HL-60/S4 (cell line): ENCODE measurements around the gene C16orf96.

Experiments used
- in situ Hi-C: fragments of 300-500 bp; cut with MboI; formaldehyde crosslinking; loops from 2 replicates; pipeline ENCODE4 v1.14.3; 2022; ENCODE audit warnings: low sequenced_read_pairs

C16orf96 gene

DNA sequence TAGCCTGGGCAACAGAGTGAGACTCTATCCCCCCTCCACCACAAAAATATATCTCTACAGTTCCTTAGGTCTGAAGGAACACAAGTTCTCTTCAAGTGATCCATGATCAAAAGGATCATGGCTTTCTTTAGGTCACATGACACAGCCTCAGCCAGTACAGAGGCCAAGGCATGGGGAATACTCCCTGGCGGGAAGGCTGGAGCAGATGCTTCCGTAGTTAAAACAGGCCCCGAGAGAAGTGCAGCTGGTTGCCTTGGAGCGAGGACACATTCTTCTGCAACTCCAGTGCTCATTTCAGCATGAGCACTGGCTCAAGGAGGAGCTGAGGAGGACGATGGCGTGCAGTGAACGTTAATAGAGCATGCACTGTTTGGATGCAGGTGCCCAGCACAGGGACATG lies 31.1 kb upstream of the C16orf96 start:
- in situ Hi-C loops, result no loop called here

DNA sequence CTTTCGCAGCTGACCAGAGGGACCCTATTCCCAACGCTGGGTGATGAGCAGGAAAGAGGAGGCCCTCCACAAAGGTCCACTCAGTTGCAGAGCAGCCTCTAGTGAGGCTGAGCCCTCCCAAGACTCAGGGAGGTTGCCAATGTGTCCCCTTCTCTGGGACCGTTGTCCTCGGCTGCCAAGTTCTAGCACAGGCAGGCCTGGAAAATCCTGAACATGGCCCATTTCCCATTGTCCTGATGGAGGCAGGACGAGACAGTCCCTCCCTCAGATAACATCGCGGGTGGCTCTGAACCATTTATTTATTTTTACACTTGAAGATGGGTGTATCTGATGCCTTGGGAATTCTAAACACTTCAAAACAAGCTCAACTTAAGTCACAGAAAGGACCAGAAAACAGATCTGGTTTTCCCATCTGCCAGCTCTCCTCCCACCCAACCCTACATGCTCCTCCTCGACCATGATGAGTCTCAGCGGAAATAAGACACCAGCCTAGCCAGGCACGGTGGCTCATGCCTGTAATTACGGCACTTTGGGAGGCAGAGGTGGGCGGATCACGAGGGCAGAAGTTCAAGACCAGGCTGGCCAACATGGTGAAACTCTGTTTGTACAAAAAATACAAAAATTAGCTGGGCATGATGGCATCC lies 30.4 kb upstream of the C16orf96 start:
- in situ Hi-C loops, result no loop called here

DNA sequence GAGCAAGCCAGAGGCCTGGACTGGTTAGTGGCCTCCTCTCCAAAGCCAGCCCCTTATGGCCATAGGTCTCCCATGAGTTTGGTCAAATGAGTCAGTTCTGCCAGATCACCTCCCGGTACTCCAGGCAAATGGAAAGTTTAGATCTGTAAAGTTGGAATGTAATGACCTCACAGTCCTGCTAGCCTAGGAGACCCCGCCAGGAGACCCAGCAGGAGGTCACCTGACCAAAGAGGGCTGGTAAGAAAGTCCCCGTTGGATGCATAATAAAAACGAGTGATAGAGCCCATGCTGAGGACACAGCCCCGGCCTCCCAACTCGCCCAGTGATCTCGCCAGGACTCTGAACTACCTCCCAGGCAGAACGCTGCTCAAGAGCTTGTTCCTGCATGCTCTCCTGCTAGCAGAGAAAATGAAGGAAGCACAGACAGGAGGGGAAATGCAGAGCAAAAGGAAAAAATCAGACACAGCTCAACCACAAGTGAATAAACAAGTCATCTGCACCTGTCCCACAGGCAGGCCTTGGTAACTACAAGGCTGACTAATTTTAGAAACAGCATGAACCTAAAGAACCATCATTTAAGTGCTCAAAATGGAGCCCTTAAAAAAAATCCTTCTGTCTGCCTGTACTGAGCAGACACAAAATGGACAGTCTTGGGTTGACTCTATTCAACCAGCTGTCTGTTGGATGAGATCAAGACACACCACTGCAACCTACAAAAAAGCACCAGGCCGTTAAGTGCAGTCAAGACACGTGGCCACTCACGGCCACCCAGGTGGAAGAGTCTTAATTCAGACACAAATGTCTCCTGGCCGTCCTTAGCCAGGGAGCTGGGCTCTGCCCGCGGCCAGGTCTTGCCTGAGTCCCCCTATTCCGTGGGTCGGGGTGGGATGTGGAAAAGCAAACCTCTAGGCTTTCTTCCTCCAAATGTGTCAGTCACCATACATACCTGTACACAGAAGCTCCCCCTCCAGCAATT lies 26.8 kb upstream of the C16orf96 start:
- in situ Hi-C loops, result no loop called here

DNA sequence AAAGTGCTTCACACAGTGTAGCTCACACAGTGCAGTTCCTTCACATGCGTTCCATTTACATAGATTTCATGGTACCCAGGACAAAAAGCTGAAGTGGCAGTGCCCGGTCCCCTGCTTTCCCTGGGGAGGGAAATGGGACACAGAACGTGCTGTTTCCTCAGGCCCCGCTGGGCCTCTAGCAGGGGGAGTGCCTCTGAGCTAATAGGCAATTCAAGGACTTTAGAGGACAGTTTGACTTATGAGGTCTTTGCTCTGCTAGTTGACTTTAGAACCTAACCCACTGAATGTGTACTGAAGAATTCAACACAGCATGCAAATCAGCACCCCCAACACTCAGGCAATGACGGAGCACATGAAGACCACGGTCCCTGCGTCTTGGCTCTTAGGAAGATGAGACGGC lies 24.3 kb upstream of the C16orf96 start:
- in situ Hi-C loops, result no loop called here

DNA sequence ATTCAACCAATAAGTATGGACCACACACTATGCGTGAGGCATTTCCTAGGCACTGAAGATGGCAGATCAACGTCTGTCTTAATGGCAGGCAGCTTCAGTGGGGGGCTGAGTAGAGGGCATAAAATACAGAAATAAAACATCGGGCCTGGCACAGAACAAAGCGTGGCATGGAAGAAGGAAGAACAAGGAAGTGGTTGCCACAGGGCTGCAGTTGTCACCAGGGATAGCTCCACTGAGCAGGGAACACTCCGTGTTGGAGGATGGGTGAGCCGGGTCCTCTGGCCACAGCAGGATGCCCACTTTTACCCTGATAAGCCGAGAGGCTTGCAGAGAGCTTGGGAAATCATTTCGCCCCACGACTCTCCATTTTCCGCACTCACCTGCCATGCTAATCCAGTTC lies 23.9 kb upstream of the C16orf96 start:
- in situ Hi-C loops, result no loop called here

DNA sequence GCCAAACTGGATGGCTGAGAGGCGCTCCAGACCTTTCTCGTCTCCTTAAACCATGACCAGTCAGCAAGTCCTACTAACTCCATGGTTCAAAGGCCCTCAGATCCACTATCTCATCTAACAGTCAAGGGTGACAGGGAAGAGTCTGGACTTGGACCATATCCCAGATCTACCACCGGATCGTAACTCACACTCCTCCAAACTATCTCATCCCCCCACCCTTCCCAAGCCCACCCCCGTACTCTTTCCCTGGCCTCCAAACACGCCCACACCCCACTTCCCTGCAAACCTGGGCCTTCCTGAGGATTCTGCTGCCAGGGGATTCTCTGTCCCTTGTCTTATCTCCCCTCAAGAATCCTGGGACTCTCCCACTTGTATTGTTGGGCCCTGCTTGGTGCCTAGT lies 22.6 kb upstream of the C16orf96 start:
- in situ Hi-C loops, result no loop called here

DNA sequence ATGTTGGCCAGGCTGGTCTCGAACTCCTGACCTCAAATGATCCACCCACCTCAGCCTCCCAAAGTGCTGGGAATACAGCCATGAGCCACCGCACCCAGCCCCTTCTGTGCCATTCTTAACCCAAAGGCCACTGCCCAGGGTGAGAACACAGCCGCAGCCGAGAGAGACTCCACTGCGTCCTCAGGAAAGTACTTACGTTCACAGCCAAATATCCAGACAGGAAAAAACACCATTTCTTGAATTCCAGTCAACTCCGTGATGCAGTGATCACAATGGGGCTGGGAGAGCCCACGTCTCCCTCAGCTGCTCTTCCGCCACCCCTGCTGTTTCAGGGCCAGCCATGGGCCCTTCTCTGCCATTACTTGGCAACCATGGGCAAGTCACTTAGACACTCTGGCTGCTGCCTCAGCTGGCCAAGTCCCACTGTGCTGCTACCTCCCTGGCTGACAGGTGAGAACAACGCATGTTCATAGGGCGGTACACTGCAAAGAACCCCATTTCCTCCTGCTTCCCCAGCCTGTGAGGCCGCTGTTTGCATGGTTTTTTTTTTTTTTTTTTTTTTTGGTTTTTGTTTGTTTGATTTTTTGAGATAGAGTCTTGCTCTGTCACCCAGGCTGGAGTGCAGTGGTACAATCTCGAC lies 21.9 kb upstream of the C16orf96 start:
- in situ Hi-C loops, result no loop called here

DNA sequence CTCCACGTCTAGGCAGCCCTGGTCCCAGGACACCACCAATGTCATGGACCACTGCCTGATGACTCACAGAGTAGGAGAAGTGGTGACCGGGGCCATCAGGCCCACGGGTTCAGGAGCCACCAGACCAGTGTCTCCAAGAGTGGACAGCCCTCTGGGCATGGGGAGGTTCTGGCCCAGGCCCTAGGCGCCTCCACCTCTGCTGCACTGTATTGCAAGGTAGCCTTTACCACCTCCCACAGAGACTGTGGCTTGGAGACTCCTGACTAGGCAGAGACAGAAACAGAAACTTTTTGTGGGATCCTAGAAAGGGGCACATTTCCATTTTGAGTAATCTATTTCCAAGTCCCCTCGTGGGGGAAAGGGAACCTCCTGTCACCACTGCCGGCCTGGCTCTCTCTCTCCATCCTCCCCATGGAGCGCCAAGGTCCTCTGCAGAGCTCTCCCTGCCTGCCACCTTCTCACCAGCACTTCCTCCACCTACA lies 20.5 kb upstream of the C16orf96 start:
- in situ Hi-C loops, result no loop called here

DNA sequence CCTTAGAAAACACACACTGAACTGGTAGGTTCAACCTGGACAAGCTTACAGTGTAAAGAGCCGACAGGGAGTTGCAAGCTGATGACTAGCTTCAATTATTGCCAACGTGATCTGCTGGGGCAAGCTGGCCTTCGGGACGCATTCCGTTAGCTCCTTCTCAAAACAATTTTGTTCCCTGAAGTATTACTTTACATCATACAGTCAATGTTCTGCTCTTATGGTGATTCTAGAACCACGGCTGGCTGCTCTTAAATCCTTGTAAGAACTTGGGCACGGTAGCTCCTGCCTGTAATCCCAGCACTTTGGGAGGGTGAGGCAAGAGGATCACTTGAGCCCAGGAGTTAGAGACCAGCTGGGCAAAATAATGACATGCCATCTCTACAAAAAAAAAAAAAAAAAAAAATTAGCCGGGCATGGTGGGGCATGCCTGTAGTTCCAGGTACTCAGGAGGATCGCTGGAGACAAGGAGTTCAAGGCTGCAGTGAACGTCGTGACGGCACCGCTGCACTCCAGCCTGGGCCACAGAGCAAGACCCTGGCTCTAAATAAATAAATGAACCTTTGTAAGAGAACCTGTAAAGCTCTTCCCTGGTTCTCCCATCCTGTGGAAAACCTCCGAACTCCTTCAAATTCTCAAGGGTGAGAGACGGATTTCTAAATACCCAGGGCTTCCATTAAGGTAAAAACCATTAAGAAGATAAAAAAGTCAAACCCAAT lies 19.6 kb upstream of the C16orf96 start:
- in situ Hi-C loops, result no loop called here

DNA sequence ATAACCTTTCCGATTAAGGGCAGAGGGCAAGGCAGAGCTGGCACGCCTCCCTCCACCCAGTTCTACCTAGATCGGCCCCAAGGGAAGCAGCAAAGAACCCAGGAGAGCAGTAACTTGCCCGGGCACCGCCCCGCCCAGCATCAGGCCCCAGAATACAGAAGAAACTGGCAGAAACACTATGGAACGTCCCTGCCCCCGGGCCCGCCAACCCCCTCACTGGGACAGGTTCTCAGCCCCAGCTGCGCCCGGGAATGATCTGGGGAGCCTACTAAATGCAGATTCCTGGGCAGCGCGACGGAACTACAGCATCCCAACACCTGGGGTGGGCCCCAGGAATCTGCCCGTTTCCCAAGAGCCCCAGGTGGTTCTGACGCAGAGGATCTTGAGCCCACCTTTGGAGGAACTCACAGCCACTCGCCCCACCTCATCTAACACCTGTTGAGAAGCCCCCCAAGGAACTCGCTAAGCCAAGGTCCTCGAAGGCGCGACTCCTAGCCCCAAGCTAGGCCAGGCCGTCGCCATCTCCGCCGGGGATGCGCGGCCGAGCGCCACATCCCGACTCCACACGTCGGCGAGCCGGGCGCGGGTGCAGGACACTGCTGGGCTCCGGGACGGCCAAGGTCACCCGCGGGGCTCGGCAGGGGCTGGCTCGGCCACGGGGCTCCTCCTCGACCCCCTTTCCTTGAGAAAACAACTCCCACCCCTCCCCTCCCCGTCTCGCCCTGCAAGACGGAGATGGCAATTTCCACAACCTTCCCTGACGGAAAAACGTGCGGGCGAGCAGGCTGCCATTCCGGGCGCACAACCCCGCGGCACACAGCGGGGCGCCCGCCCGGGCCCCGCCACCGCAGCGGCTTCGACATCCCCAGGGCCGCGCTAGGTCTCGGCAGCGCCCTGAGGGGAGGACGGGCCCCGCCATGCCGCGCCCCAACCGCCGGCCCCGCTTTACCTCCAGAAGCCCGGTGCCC lies 18.5 kb upstream of the C16orf96 start:
- in situ Hi-C loops, result no loop called here

DNA sequence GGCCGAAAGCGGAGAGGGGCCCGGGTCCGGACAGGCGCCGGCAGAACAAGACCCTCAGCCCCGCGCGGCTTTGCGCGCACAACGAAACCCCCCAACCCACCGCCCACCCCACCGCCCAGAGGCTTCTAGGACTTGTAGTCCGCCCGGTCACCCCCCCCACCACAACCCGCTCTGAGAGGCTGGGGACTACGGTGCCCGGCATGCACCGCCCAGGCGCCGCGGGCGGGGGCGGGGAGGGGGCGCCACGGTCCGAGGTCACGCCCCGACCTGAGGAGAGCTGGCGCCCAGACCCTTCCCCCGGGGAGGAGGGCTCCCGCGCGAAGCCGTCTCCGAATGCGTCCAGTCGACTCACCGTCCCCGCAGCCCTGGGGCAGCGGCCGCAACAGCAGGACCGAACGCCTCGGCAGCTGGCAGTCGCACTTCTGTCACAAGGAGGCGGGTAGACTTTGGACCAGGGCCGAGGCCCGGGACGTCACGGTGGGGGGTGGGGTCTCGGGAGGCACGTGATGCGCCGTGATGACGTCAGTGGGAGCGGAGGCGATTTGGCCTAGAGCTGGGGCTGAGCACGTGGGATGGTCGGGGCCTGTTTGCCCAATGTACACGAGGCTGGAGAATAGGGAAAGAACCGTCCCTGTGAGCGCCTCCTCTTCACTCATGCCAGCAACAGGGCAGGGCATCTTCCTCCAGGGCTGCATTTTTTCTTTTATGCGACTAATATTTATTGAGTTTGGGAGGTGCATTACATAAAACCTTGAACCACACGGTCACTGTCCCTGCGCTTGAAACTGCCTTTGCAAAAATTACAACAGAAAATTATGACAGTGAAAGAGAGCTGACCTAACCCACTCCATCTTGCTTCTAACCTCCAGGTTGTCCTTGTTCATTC lies 17.5 kb upstream of the C16orf96 start, which contains the start of gene CDIP1:
TSS of gene CDIP1 (minus strand) at position 424 of the 886 bp plus-strand sequence. CDS start 24,643 bp downstream, outside the sequence.
- in situ Hi-C loops, result no loop called here

DNA sequence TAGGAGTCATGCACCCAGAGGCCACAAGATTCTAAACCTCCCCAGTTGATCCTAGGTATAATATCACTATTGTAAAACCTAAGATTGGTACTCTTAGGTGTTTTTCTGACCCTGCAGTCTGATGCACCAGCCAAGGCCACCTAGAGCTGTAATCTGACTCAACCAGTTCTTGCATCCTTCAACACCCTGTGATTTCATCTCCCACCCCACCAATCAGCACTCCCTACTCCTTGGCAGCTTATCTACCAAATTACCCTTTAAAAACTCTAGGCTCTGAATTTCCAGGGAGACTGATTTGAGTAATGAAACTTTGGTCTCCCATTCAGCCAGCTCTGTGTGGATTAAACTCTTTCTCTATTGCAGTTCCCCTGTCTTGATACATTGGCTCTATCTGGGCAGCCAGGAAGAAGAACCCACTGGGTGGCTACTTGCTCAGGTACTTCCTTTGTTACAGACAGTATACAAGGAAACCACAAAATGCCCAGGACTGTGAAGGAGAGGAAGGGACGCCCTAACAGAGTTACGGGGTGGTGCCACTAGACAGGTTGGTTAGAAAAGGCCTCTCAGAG lies 16.3 kb upstream of the C16orf96 start:
- in situ Hi-C loops, result no loop called here

DNA sequence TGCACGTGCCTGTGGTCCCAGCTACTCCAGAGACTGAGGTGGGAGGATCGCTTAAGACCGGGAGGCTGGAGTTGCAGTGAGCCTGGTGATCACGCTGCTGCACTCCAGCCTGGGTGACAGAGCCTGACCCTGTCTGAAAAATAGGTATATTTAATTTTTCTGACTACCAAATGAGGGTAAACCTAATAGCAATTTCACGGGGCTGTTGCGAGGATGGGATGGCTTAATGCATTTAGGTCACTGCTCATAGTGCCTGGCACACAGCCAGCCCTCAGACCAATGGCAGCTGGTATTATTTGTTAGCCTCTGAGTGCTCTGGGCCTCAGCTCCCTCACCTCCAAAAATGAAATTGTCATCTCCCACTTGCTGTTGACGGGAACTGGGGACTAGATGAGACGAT lies 11.7 kb upstream of the C16orf96 start:
- in situ Hi-C loops, result no loop called here

DNA sequence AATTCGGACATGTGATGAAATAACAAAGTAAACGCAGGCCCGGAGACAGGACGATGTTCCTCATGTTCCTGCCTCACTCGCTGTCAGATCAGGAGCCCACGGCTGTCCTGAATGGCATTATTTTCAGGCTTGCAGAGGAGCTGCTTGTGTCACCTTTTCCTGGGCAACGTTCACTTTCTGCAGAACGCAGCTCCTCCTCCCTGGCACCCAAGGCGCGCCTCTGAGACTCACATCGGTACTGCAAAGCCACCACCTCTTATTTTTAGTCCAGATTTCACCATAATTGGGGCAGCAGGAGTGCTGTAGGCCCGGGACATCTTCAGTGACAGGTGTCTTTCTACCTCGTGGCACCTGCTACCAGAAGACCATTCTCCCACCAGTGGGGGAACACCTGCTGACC lies 8.0 kb upstream of the C16orf96 start:
- in situ Hi-C loops, result no loop called here

DNA sequence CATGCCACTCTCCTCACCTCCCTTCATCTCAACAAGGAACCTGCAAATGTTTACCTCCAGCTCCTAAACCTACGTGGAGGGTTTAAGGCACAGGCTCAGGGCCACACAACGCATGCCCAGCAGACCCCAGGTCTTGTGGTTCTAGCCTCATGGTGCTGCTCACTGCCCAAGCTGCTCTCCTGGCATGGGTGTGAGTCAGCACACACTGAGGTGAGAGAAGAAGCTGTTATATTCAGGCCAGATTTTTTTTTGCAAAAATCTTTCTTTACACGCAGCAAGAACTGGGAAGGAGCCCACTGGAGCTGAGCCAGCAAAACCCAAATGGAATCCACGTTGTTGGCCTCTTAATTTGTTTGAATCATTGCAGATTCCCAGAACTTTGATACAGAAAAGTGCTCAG lies 5.5 kb upstream of the C16orf96 start:
- in situ Hi-C loops, result no loop called here

DNA sequence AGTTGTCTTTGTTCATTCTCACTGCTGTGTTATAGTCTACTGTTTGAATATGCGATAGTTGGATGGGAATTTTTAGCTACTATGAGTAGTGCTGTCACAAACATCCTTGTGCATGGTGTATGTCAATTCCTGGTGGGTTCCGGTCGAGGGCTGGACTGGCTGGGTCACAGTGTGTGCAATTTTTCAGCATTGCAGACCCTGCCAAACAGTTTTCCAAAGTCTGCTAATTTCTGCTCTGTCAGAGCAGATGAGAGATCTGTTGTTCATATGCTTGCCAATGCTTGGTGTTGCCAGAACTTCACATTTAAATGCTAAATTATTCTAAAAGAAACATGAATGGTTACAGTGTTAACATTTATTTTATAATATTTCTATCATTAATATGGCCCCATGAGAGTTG lies 3.6 kb upstream of the C16orf96 start:
- in situ Hi-C loops, result no loop called here

DNA sequence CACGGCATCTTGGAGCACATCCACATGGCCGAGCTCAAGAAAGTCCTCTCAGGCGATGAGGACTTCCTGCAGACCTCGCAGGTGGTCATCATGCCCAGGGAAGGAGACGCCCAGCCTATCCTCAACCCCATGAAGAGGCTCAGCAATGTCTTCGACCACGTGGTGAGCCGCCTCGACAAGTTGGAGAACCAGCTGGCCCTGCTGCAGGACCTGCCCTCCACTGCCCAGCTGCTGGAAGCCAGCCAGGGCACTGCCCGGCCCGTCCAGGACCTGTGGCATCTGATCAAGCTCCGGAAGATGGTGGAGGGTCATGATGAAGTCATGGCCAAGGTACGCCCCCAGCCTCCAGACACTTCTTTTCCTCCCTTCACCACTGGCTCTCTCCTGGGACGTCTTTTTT lies 440 bp downstream of the C16orf96 start:
- in situ Hi-C loops, result no loop called here

DNA sequence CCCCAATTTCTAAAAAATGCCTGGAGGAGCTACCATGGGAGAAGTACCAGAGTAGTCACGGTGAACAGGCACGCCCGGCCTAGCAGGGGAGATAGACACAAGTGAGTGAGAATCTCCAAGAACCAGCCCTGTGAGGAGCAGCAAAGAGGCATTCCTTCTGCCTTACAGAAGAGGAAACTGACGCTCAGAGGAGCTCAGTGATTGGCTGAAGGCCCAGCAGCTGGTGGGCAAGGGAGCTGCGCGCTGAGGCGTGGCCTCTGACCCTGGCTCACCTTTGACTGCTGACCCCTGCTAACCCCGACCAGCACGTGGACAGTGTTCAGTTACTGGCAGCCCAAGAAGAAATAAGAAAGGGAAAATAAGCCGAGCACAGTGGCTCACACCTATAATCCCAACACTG lies 1.8 kb downstream of the C16orf96 start:
- in situ Hi-C loops, result no loop called here
